ENCODE results near the gene PSMB11.

PSMB11 gene

GRCh38 chr14:23020143-23021128 lies 21.6 kb upstream of the PSMB11 start:
- in situ Hi-C loops (cut with HindIII; ENCODE audit: low pct_unique_long_range_greater_than_20kb, low sequenced_read_pairs) = no loop called here
- TF ChIP-seq JUND (IDR thresholded peaks at IDR 0.05; ENCODE audit: low read depth) = no peak
- DNase-seq (ENCODE audit: low read depth in 1 of 2, low spot score in 1 of 2) = no peak

- in situ Hi-C loops (cut with HindIII; ENCODE audit: low pct_unique_long_range_greater_than_20kb, low sequenced_read_pairs) = no loop called here
- no peak for TF ChIP-seq JUND (IDR thresholded peaks at IDR 0.05; ENCODE audit: low read depth)
- no peak for DNase-seq (ENCODE audit: low read depth in 1 of 2, low spot score in 1 of 2)
These were observed 20.6 kb upstream of the PSMB11 start for GRCh38 chr14:23021434-23021833.

GRCh38 chr14:23021889-23022442 lies 20.0 kb upstream of the PSMB11 start:
- no peak for DNase-seq (ENCODE audit: low read depth in 1 of 2, low spot score in 1 of 2)
- TF ChIP-seq JUND (IDR thresholded peaks at IDR 0.05; ENCODE audit: low read depth) = no peak
- in situ Hi-C loops (cut with HindIII; ENCODE audit: low pct_unique_long_range_greater_than_20kb, low sequenced_read_pairs) = no loop called here

- in situ Hi-C loops (cut with HindIII; ENCODE audit: low pct_unique_long_range_greater_than_20kb, low sequenced_read_pairs) = no loop called here
- DNase-seq (ENCODE audit: low read depth in 1 of 2, low spot score in 1 of 2) = no peak
- TF ChIP-seq JUND (IDR thresholded peaks at IDR 0.05; ENCODE audit: low read depth) = no peak
These were observed 18.8 kb upstream of the PSMB11 start for GRCh38 chr14:23023022-23023794.

- no peak for TF ChIP-seq JUND (IDR thresholded peaks at IDR 0.05; ENCODE audit: low read depth)
- in situ Hi-C loops (cut with HindIII; ENCODE audit: low pct_unique_long_range_greater_than_20kb, low sequenced_read_pairs) = no loop called here
- no peak for DNase-seq (ENCODE audit: low read depth in 1 of 2, low spot score in 1 of 2)
These were observed 18.2 kb upstream of the PSMB11 start for GRCh38 chr14:23023795-23024152.

- no peak for DNase-seq (ENCODE audit: low read depth in 1 of 2, low spot score in 1 of 2)
- TF ChIP-seq JUND (IDR thresholded peaks at IDR 0.05; ENCODE audit: low read depth) = no peak
- in situ Hi-C loops (cut with HindIII; ENCODE audit: low pct_unique_long_range_greater_than_20kb, low sequenced_read_pairs) = no loop called here
These were observed 17.4 kb upstream of the PSMB11 start for GRCh38 chr14:23024612-23025075.

GRCh38 chr14:23025151-23025814 lies 16.7 kb upstream of the PSMB11 start:
- DNase-seq (ENCODE audit: low read depth in 1 of 2, low spot score in 1 of 2) = no peak
- in situ Hi-C loops (cut with HindIII; ENCODE audit: low pct_unique_long_range_greater_than_20kb, low sequenced_read_pairs) = no loop called here
- TF ChIP-seq JUND (IDR thresholded peaks at IDR 0.05; ENCODE audit: low read depth) = no peak

GRCh38 chr14:23028799-23029198 lies 13.2 kb upstream of the PSMB11 start:
- no peak for DNase-seq (ENCODE audit: low read depth in 1 of 2, low spot score in 1 of 2)
- in situ Hi-C loops (cut with HindIII; ENCODE audit: low pct_unique_long_range_greater_than_20kb, low sequenced_read_pairs) = no loop called here
- no peak for TF ChIP-seq JUND (IDR thresholded peaks at IDR 0.05; ENCODE audit: low read depth)

GRCh38 chr14:23030936-23031335 lies 11.1 kb upstream of the PSMB11 start:
- DNase-seq (ENCODE audit: low read depth in 1 of 2, low spot score in 1 of 2) = no peak
- in situ Hi-C loops (cut with HindIII; ENCODE audit: low pct_unique_long_range_greater_than_20kb, low sequenced_read_pairs) = no loop called here
- TF ChIP-seq JUND (IDR thresholded peaks at IDR 0.05; ENCODE audit: low read depth) = no peak

- in situ Hi-C loops (cut with HindIII; ENCODE audit: low pct_unique_long_range_greater_than_20kb, low sequenced_read_pairs) = no loop called here
- no peak for DNase-seq (ENCODE audit: low read depth in 1 of 2, low spot score in 1 of 2)
These were observed 8.7 kb upstream of the PSMB11 start for GRCh38 chr14:23033251-23033727.

GRCh38 chr14:23033801-23034497 lies 8.1 kb upstream of the PSMB11 start:
- TF ChIP-seq JUND (IDR thresholded peaks at IDR 0.05; ENCODE audit: low read depth) = no peak
- in situ Hi-C loops (cut with HindIII; ENCODE audit: low pct_unique_long_range_greater_than_20kb, low sequenced_read_pairs) = no loop called here
- DNase-seq (ENCODE audit: low read depth in 1 of 2, low spot score in 1 of 2) = no peak

More at GRCh38 chr14:23033251-23033727, 8.7 kb upstream of the PSMB11 start:
- TF ChIP-seq JUND (IDR thresholded peaks at IDR 0.05; ENCODE audit: low read depth) = no peak

All from T47D (cell line).